IPS-11a (cell line): Measurements from ENCODE around the gene PSMC1.

Source experiments
- H3K4me3 ChIP-seq: one replicate; pipeline ENCODE4 v1.5.1; 2013; ENCODE audit warnings: low read depth, low read length, control low read depth

The PSMC1 gene

DNA sequence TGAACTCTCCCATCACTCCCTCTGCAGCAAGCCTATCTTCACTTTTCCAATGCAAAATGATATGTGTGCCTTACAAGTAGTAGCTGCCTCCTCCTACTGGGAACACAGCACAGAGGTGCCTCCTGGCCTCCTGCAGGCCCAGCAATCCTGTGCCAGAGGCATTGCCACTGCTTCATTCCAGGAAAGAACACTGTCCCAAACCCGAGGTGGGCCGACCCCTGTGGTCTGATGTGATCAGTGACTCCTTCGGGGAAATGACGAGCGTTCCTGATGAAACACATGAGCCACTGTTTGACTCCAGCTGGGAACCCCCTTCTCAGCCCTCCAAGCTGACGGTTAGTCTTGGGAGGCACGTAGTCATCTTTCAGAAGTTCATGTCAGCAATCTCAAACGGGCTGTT is 19.5 kb downstream of the PSMC1 start:
- H3K4me3 ChIP-seq, result no peak overlapping the region

DNA sequence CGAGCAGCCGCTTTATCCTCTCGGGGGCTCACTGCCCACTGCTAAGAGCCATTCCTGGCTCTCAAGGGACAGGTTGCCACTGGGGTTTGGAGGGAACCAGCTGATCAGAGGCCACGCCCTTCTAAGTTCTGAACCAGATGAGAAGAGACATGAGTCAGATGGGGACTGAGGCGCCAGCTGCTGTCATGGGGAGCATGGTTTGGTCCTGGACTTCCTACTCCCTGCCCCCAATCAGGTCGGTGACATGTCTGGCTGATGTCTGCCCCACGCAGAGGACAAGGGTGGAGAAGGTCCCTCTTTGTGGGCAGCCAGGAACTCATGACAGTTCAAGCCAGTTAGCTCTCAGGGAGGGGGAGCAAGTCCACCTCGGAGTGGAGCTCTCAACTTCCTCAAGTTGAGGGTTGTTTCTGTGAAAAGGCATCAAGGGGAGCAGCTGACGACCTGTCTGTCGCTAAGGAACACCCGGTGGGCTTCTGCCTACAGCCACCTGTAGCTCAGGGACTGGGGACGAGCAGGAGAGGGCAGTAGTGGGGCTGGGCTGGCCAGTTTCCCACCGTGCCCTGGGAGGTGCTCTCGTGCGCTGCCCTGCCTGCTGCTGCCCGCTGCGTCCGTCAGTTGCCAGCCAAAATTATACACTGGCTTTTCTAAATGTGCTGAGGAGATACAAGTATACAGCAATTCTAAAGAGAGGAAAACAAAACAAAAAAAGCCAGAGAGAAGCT is 20.5 kb downstream of the PSMC1 start:
- H3K4me3 ChIP-seq, result no peak overlapping the region

DNA sequence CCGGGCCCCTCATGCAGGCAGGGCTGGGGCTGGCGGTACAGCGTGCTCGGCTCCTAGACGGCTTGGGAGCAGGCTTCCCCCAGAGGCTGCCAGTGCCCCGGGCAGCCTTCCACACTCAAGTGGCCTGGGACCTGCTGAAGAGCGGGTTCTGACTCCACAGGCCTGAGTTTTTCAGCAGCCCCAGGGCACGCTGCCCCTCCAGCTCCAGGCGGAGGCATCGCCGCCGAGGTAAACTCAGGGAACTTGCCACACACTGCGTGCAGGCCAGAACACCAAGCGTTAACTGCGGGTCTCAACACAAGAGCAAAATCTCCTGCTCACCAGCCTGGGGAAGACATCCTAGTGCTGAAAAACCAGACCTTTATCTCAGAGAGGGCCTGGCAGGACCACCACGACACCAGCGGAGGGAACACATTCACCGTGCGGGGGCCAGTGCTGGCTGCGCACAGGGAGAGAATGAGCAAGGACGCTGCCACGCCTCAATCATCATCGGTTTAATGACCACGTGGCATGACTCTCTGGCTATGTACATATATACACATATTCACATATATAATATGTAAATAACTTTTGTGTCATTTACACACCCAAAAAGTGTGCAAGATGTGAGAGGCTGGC is 21.3 kb downstream of the PSMC1 start:
- no peak overlapping the region for H3K4me3 ChIP-seq

DNA sequence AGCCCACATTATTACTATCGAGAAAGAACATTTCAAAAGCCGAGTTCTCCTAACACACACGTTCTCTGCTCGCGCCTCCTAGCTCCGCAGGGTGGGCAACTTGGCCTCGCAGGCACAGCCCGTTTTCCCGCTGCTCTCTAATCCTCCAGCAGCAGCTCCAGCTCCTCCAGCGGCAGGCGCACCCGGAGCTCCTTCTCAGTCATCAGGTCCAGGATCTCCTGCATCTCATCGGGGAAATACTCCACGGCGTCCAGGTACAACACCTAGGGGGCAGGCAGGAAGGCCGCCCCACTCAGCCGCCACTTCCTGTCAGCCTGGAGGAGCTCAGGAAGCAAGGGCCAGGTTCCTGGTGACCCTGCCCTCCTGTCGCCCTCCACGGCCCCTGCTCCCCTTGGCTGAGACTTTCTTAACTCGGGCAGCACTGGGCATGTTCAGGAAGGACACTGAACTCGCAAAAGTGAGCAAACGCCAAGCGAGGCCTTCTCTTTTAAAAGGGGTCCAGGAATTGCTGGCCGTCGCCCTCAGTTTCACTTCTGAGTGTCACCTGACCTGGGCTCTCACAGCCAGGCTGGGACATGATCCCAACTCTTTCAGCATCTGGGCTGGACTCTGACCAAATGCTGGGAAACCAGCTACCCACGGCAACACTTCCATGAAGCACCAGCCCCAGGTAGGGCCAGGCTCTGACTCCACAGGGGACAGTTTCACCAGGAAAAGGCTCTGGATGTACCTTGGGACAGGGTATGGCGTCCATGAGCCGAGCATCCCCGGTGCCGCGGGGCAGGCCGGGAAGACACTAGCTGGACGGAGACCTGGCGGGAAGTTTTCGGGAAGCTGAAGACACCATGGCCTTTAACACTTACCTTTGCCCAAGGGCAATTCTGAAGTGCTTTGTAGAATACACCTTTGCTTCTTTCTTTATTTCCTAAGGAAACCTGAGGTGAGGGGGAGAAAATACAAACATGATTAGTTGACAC is 22.1 kb downstream of the PSMC1 start:
- no peak overlapping the region for H3K4me3 ChIP-seq

DNA sequence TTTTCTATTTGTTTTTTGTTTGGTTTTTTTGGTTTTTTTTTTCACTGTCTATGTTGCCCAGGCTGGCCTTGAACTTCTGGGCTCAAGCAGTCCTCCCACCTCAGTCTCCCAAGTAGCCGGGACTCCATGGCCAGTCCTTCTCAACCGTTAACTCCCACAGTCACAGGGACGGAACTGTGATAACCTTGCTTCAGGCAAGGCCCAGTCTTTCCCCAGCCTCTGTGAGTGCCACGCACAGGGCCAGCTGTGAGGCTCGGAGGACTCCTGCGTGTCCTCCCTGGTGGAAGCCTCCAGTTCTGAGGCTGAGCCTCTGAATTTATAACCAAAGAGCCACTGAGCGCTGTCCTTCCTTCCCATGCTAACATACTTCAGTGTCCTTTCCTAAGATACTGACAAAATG is 23.7 kb downstream of the PSMC1 start:
- H3K4me3 ChIP-seq, result no peak overlapping the region

DNA sequence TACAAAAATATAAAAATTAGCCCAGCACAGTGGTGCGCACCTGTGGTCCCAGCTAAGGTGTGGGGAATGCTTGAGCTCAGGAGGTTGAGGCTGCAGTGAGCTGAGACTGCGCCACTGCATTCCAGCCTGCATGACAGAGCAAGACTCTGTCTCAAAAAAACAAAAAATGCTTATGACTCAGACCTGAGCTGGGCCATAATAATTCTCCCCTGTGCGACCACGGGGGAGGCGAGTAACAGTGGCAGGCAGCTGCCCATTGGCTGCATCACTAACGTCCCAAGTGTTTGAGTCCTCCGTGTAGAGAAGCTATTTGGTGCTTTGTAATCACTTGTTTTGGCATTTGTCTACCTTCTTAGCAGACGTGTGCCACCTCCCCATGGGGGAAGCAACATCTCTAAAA is 24.9 kb downstream of the PSMC1 start:
- no peak overlapping the region for H3K4me3 ChIP-seq

DNA sequence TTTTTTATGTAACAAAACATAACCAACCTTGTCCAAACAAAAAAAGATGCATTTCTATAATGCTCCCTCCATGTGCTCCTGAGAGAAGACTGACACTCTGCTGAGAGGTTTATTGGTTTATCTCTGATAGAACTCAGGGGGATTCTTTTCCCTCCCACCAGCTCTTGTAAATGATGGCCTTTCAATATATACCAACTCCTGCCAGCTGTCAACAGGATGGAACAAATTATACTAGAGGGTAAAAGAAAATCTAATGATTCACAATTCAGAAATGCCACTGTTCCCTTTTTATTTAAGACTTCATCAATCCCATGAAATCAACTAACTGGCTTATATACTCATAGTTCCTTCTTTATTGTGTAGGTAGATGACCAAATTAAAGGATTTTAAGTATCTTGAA is 25.4 kb downstream of the PSMC1 start:
- H3K4me3 ChIP-seq, result no peak overlapping the region

DNA sequence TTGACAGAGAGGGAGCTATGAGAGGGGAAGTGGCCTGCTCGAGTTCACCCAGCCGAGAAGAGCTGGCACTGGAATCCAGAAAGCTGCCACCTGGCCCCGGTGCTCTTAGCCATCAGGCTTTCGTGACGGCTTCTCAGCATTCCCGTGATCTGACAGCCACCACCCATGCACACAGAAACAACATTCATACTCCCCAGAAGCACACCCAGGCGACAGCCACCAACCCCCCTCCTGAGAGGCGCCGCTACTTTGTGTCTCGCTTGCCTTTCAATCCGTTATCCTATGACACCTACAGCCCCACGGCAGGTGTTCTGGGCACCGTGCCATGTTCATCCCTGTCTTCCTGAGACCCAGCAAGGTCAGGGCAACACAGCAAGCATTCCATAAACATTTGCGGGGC is 31.4 kb downstream of the PSMC1 start:
- H3K4me3 ChIP-seq, result no peak overlapping the region

DNA sequence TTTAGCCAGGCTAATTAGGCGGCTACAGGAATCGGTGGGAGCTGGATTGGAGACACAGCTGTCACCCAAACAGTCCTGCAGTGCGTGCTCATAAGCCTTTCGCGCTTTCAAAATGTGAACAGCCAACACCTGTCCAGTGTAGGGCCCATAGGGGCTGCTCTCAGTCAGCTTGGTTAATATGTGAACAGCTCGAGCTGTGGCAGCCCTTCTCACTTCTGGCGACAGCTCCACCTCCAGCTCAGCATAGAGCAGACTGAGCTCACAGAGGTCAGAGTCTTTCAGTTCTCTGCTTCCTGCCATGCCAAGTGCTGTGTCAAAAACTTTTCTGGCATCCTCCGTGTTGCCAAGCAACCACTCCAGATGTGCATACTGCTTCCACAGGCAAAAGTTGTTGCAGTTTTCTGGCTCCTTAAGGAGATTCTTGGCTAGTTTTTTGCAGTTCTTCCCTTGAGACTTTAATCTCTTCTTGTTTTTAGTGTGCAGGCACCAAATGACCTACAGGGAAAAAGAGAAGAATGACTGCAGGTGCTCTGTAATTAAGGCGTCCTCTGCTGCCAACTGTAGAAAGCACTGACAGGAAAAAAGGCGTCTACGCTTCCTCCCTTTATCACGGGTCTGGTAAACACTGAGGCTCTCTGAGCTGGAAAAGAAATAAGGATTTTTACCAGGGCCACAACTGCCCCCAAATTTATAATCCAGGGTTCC is 32.5 kb downstream of the PSMC1 start:
- H3K4me3 ChIP-seq, result no peak overlapping the region

DNA sequence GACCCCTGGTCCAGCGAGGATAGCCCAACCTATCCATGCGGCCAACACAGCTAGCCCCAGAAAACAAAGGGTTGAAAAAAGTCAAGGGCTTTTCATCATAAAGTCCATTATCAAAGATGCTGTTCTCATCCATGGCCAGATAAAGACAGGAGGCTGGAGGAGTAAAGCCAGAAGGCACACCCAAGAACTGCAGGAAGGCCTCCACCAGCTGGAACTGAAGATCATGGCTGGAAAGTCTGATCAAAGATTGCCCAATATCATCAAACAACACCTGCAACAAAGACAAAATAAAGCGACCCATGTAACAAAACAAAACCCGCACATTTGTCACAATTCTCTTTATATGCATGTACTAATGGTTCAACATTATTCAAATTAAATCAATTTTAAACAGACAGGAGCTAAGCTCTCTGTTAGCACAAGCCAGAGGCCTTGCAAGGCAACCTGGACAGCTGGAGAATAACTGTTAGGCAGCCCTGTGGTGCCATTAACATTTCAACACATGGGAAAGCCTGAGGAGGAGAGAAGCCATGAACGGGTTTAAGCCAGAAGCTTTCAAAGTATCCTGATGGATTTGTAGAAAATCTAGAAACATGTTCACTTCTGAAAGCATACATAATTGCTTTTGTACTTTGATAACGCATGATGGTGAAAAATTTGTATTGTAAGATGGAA is 34.1 kb downstream of the PSMC1 start:
- H3K4me3 ChIP-seq, result no peak overlapping the region

DNA sequence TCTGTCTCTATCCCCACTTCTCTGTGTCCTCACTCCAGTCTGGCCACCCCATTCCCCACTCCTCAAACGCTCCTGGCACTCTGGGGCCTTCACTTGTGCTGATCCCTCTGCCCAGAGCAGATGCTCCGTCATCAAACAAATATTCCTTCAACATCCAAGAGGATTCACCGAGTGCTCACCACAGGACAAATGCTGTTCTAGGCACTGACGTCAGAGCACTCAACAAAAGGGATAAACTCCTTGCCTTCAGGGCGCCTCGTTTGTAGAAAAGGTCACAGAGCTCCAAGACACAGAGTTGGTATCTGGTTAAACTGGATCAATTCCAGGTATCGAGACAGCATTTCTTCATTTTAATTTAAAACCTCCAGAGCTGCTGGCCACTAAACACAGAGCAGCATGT is 35.3 kb downstream of the PSMC1 start:
- H3K4me3 ChIP-seq, result no peak overlapping the region

DNA sequence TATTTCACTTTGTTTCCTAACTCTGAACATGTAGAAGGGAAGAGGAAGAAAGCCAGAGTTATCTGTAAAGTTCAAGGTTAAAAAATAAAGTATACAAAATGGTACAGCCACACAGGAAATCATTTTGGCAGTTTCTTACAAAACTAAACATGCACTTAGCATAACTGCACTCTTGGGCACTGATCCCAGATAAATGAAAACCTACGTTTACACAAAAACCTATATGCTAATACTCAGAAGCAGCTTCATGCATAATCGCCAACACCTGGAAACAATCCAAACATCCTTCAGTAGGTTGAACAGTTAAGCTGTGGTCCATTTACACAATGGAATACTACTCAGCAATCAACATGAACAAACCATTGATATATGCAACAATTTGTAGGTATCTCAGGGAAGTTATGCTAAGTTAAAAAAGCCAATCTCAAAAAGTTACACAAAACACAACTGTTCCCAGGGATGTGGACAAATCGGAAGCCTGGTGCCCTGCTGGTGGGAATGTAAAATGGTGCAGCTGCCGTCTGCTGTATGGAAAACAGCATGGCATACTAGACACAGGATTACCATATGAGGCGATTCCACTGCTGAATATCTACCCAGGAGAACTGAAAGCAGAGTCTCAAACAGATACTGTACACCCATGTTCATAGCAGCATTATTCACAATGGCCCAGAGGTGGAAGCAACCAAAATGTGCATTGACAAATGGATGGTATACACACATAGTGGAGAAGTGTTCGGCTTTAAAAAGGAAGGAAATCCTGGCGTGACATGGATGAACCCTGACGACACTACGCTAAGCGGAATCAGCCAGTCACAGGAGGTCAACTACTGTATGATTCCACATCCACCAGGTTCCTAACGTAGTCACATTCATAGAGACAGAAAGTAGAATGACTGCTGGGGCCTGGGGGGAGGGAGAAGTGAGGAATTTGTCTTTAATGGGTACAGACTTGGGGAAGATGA is 37.7 kb downstream of the PSMC1 start:
- no peak overlapping the region for H3K4me3 ChIP-seq

DNA sequence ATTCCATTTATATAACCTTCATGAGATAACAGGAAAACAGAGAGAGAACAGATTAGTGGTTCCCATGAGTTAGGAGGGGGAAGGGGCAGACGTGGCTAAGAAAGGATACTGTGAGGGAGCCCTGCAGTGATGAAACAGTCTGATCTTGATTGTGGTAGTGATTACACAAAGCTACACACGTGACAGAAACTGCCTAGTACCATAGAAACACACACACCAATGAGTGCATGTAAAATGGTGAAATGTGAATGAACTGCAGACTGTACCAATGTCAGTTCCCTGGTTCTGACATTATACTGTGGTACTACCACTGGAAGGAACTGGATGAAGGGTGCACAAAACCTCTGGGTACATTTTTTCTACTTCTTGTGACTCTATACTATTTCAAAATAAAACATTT is 38.5 kb downstream of the PSMC1 start:
- no peak overlapping the region for H3K4me3 ChIP-seq

DNA sequence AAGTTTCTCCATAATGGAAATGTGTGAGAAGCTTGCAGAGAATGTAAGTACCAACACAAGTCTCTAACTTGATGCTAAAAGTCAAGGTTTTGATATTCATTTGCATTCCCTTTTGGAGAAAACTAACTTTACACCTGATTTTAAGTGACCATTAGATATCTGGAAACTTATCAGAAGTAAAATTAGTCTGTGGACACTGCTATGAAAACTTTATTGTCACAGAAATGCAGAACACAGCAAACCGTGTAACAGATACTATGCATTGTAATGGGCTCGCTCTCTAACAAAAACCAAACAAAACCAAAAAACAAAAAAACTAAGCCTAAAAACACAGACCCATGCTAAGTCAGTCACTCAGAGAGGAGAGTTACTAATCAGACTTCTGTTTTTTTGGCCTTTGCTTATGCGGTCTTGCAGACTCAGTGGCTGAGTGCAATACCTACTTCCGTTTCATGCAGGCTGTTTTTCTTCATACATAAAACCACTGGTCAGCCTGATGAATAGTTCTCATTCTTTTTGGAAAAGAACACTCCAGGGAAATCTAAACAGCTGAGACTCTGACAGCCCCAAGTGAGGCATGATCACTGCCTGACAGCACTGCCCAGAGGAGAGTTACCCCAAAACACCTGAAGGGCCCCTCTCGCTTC is 39.6 kb downstream of the PSMC1 start:
- H3K4me3 ChIP-seq, result no peak overlapping the region

DNA sequence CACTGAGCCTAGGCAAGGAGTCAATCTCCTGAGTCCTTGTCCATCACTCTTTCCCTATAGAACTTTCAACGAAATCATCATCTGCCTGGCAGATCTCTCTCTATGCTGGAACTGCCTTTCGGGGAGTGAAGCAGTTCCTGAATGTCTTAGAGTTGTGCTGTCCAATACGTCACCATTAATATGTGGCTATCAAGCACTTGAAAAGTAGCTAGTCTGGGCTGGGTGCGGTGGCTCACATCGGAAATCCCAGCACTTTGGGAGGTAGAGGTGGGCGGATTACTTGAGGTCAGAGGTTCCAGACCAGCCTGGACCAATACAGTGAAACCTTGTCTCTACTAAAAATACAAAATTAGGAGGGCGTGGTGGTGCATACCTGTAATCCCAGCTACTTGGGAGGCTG is 40.3 kb downstream of the PSMC1 start:
- no peak overlapping the region for H3K4me3 ChIP-seq

DNA sequence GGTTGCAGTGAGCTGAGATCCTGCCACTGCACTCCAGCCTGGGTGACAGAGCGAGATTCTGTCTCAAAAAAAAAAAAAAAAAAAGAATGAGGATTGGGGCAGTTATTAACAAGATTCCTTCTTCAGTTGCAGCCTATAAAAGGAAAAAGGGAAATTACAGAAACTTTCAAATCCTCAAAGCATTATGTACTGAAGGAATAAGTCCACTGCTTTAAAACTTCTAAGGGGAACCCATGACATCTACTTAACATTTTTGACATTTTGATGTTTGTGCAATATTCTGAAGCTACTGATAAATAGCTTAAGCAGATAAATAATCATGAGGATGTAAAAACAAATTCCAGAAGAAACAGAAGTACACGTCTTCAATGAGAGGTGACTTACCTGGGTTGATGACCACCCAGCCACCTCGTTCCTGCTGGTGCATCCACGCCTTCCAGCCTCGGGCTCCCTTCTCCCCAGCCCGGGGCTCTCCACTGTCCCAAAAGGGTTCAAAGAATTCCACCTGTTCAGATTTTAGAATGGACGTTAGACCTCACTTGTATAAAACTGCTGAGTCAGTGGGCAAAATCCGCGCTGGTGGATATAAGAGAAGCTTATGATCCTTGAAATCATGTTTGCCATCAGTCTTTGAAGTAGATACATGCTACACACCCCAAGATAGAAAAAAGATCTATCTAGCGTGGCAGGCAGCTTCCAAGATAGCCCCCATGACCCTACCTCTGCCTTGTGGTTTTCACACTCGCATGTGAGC is 41.7 kb downstream of the PSMC1 start:
- H3K4me3 ChIP-seq, result no peak overlapping the region

DNA sequence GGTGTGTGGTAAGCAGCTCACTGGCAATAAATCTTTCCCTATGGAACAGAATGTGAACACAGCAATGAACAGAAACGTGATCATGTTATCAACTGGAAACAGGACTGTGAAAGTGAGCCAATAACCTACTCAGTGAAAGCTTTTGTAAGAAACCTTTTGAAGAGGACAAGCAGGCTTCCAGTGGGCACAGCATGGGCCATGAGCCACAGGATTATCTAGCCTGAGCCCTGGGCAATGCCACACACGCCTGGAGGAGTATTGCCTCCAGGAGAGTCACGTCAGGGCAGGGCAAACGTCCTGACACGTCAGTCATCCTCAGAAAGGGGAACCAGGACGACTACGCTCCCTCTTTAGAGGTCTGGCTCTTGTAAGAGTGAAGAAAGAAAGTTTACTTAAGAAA is 43.1 kb downstream of the PSMC1 start:
- no peak overlapping the region for H3K4me3 ChIP-seq

DNA sequence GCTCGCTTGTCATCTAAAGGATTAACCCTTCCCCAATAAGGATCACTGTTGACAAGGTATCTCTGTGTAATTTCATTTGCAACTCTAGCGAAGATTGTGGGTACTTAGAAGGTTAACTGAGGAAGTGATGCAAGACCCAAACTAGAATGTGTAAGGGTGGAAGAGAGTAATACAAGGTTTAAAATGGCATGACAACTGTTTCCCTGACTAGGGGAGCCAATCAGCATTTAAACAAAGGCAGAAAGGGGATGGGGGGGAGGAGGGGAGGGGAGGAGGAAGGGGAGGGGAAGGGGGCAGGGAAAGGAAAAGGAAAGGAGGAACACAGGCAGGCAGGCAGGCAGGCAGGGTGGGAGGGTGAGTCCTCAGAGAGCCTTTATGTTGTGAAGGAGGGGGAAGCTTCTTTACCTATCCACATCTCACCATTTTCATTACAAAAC is 44.3 kb downstream of the PSMC1 start:
- H3K4me3 ChIP-seq, result no peak overlapping the region
